Activated CD8-positive, alpha-beta memory T cell treated with anti-CD3 and anti-CD28 coated beads, Interleukin-2, amount 10 ng/mL, durations not matched to agents 7 days and 5 days (primary cell): ENCODE measurements around the gene CLIC5. TPM values are rescaled to one million over a fixed set of nuclear protein-coding genes. Genes with fewer than 3 reads are reported as not detected.

Experiments used
- ATAC-seq: fragments of 150-1000 bp; cut with Tn5 transposase; one replicate; pipeline ENCODE4 v1.10.0; 2021; ENCODE audit warnings: moderate library complexity
- CTCF ChIA-PET: fragments of 350-600 bp; sonication (Branson Sonifier 250); formaldehyde crosslinking; loops from one replicate; lab custom pipeline; 2021; ENCODE audit warnings: antibody characterized with exemption; lab: Charles Lee
- DNase-seq: peaks from one replicate; pipeline ENCODE4 v3.0.0-alpha.2; 2020
- H3K27ac Mint-ChIP-seq: one replicate; pipeline ENCODE4 v1.8.0; 2021; ENCODE audit warnings: mild to moderate bottlenecking, mixed read lengths
- H3K27me3 Mint-ChIP-seq: one replicate; pipeline ENCODE4 v1.8.0; 2021; ENCODE audit warnings: mixed read lengths
- H3K36me3 Mint-ChIP-seq: one replicate; pipeline ENCODE4 v1.8.0; 2021; ENCODE audit warnings: mild to moderate bottlenecking, mixed read lengths
- H3K4me1 Mint-ChIP-seq: one replicate; pipeline ENCODE4 v1.8.0; 2021; ENCODE audit warnings: mixed read lengths
- H3K4me3 Mint-ChIP-seq: one replicate; pipeline ENCODE4 v1.8.0; 2021; ENCODE audit warnings: mild to moderate bottlenecking, moderate library complexity, mixed read lengths
- H3K9me3 Mint-ChIP-seq: one replicate; pipeline ENCODE4 v1.8.0; 2022; ENCODE audit warnings: low read depth, mixed read lengths
- total RNA-seq, 2 experiments: library from RNA; stranded (reverse); gene quantifications; one replicate each; pipeline ENCODE4 v1.2.3, GENCODE V29; 2021

Gene CLIC5
- total RNA-seq, 2 experiments from 2014 or later, result 6.3 to 7.3 TPM

DNA sequence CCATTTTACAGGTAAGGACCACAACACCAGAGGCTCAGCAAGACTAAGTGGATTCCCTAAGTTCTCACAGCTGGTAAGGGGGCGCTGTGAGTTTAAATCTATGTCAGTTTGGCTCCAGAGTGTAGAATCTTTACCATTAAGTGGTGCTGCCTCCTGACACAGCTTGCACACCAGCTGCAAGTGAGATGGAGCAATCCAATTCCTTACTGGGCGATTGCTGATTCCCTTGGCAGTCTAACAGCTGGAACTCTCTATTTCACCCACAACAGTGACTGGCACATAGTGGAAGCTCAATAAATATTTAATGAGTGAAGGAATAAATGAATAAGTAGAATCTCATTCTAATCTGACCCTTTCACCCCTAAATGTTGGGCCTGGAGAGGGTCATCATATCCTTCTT is 176.7 kb downstream of the CLIC5 start:
- Mint-ChIP-seq H3K27me3 (no peaks in the 10 kb centered on the region), H3K9me3 (no peaks in the 10 kb centered on the region), H3K4me3 (no peak overlapping the region), H3K27ac (no peak overlapping the region), H3K4me1 (peaks cover 46% of the 10 kb centered on the region), H3K36me3 (no peaks in the 10 kb centered on the region)
- DNase-seq, result no peak
- CTCF ChIA-PET, result interaction anchor here (1.2 to 3.2 kb wide), 2 partner anchors 17 to 83 kb away, joined by 3 to 8 read pairs; no protein-coding TSS in a partner anchor
- ATAC-seq, result no peak

DNA sequence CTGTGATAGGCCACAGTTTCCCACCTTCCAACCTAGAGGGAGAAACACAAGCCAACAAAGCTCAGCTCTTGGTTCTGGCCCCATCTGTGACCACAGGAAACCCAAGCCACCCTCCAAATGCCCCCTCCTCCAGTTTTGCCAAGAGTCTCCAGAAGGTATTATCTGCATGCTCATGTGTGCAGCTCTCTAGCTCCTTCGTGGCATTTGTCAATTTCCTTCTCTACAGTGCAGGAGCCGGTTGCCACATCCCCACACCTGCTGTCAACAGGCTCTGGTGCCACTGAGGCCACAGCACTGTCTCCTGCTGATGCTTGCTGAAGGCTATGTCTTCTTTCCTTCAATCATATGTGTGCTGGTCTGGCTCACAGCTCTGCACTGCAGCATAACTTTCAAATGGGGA is 177.2 kb downstream of the CLIC5 start:
- CTCF ChIA-PET, result interaction anchor here (1.2 to 3.2 kb wide), 2 partner anchors 16 to 84 kb away, joined by 3 to 8 read pairs; no protein-coding TSS in a partner anchor
- no peak overlapping the region for H3K27ac Mint-ChIP-seq

GRCh38 chr6:45837541-45838200 is 178.0 kb downstream of the CLIC5 start:
- peaks cover 47% of the 10 kb centered on the region for H3K4me1 Mint-ChIP-seq
- ATAC-seq (no peak), DNase-seq (no peak)
- no peaks in the 10 kb centered on the region for H3K36me3 Mint-ChIP-seq
- CTCF ChIA-PET, result interaction anchor here (1.2 to 3.2 kb wide), 2 partner anchors 15 to 85 kb away, joined by 3 to 8 read pairs; no protein-coding TSS in a partner anchor
- no peaks in the 10 kb centered on the region for H3K27me3 Mint-ChIP-seq
- H3K27ac Mint-ChIP-seq, result no peak overlapping the region
- H3K4me3 Mint-ChIP-seq, result no peak overlapping the region
- no peaks in the 10 kb centered on the region for H3K9me3 Mint-ChIP-seq

More for the DNA sequence above, 177.2 kb downstream of the CLIC5 start:
- DNase-seq (no peak), ATAC-seq (no peak)
- no peaks in the 10 kb centered on the region for H3K36me3 Mint-ChIP-seq
- H3K27me3 Mint-ChIP-seq, result no peaks in the 10 kb centered on the region
- H3K4me3 Mint-ChIP-seq, result no peak overlapping the region
- peaks cover 47% of the 10 kb centered on the region for H3K4me1 Mint-ChIP-seq
- no peaks in the 10 kb centered on the region for H3K9me3 Mint-ChIP-seq

DNA sequence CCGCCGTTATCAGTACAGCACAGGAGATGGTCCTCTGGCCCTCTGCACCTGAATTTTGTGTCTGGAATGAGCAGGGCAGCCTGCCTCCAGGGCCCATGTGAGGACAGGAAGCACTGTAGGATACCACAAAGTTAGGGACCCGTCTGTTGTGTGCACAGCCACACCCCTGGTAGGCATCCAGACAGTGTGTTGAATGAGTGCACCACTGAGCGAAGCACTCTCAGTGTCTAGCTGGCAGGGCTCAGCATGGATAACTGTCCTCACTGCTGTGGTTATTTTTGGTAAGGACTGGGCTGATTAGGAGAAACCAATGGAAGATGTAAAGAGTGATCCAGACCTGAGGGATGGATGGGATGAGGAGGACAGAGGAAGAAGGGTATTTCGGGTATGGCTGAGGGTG is 178.7 kb downstream of the CLIC5 start:
- no peaks in the 10 kb centered on the region for H3K27me3 Mint-ChIP-seq
- ATAC-seq (no peak), DNase-seq (no peak)
- H3K27ac Mint-ChIP-seq, result no peak overlapping the region
- H3K4me3 Mint-ChIP-seq, result no peak overlapping the region
- CTCF ChIA-PET, result interaction anchor here (3.2 kb wide), 1 partner anchor 85 kb away, joined by 8 read pairs; no protein-coding TSS in a partner anchor
- H3K36me3 Mint-ChIP-seq, result no peaks in the 10 kb centered on the region
- no peaks in the 10 kb centered on the region for H3K9me3 Mint-ChIP-seq
- peaks cover 50% of the 10 kb centered on the region for H3K4me1 Mint-ChIP-seq

DNA sequence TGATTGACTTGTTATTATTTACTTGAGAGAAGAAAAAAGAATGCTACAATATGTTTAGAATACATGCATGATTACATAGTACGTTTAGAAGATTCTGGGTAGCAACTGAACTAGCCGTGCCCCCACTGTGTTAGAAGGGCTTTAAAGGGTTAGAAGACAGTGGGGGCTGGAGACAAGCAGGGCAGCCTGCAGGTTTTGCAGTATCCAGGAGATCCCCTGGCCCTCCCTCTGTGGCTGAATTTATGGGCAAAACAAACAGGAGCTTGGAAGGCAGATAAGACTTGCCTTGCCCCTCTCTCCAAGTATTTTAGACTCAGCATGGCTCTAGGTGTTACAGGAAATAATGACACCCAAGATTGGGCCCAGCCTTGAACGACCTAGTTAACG is 179.2 kb downstream of the CLIC5 start:
- Mint-ChIP-seq H3K4me1 (peaks cover 56% of the 10 kb centered on the region), H3K9me3 (no peaks in the 10 kb centered on the region), H3K4me3 (no peak overlapping the region), H3K27me3 (no peaks in the 10 kb centered on the region), H3K36me3 (no peaks in the 10 kb centered on the region), H3K27ac (no peak overlapping the region)
- ATAC-seq, result no peak
- CTCF ChIA-PET, result interaction anchor here (3.2 kb wide), 1 partner anchor 86 kb away, joined by 8 read pairs; no protein-coding TSS in a partner anchor
- no peak for DNase-seq

GRCh38 chr6:45835721-45836437 is 179.8 kb downstream of the CLIC5 start:
- DNase-seq (peak; percentile 57), ATAC-seq (peak; percentile 21)
- H3K9me3 Mint-ChIP-seq, result no peaks in the 10 kb centered on the region
- CTCF ChIA-PET, result interaction anchor here (1.2 to 3.2 kb wide), 2 partner anchors 87 kb away, joined by 4 to 8 read pairs; no protein-coding TSS in a partner anchor
- no peaks in the 10 kb centered on the region for H3K27me3 Mint-ChIP-seq
- no peak overlapping the region for H3K4me3 Mint-ChIP-seq
- H3K27ac Mint-ChIP-seq, result peak overlapping the region; percentile 53
- peaks cover 61% of the 10 kb centered on the region for H3K4me1 Mint-ChIP-seq
- H3K36me3 Mint-ChIP-seq, result no peaks in the 10 kb centered on the region

GRCh38 chr6:45832063-45832462 is 183.6 kb downstream of the CLIC5 start:
- DNase-seq (no peak), ATAC-seq (no peak)
- H3K27me3 Mint-ChIP-seq, result no peaks in the 10 kb centered on the region
- H3K9me3 Mint-ChIP-seq, result no peaks in the 10 kb centered on the region
- H3K4me1 Mint-ChIP-seq, result peaks cover 65% of the 10 kb centered on the region
- H3K27ac Mint-ChIP-seq, result peak overlapping the region; percentile 82
- peak overlapping the region; percentile 59 for H3K4me3 Mint-ChIP-seq
- CTCF ChIA-PET, result interaction anchor here (1.0 to 1.9 kb wide), 3 partner anchors 30 to 117 kb away, joined by 3 to 7 read pairs (median 4); no protein-coding TSS in a partner anchor
- H3K36me3 Mint-ChIP-seq, result peaks cover 12% of the 10 kb centered on the region

Other genes with a start within 250 kb of the CLIC5 start
- 1 to 10 TPM; 7.1 to 8.0 TPM for gene ENPP4, start 114.1 kb upstream of the CLIC5 start, total RNA-seq
- gene ENPP5, start 155.1 kb upstream of the CLIC5 start, total RNA-seq, result under 1 TPM in 1 of 2 experiments, not detected in 1; 0.58 TPM